ENCODE results near the gene NAV2. TPM values are rescaled to one million over a fixed set of nuclear protein-coding genes. Genes with fewer than 3 reads are reported as not detected.

The NAV2 gene
- total RNA-seq, 1 donor from 2014 or later: 9.6 TPM

DNA sequence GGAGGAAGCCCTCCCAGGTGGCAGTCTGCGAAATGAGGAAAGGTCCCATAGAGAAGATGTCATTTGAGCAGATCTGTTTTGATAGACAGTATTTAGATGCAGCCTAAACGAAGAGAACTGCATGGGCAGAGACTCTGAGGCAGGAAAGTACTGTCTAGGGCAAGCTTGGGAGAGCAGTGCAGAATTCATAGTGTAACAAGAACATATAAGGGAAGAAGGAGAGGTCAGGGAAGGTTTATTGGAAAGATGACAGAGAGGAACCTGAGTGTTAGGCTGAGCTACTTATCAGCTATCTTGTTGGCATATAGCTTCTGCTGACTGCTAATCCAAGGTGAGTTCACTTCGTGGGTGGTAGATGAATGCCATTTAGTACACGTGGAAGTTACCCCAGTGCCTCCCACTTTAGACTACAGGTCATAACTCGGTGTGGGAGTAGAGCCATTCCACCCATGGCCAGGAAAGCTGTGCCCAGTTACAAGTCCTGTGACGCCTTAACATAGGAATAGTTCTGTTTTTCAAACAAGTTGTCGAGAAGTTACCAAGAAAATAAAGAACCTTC lies 348.1 kb downstream of the NAV2 start:
- Histone ChIP-seq H3K4me3 (no peak overlapping the region), H3K27ac (no peak overlapping the region), H4K20me1 (ENCODE audit: low read depth) (no peaks in the 10 kb centered on the region), H2AFZ (replicated peaks) (no peak overlapping the region), H3K27me3 (no peaks in the 10 kb centered on the region), H3K79me2 (ENCODE audit: low read depth) (no peaks in the 10 kb centered on the region), H3K4me2 (no peak overlapping the region), H3K4me1 (no peaks in the 10 kb centered on the region), H3K9ac (no peak overlapping the region), H3K9me3 (ENCODE audit: low read depth) (no peaks in the 10 kb centered on the region), H3K36me3 (no peaks in the 10 kb centered on the region), H3F3A (ENCODE audit: low read depth) (no peaks in the 10 kb centered on the region)
- Mint-ChIP-seq H3K27me3 (ENCODE audit: insufficient read depth, low read depth) (no peaks in the 10 kb centered on the region), H3K4me1 (no peaks in the 10 kb centered on the region), H3K36me3 (peaks cover 25% of the 10 kb centered on the region), H3K27ac (no peak overlapping the region), H3K9me3 (no peaks in the 10 kb centered on the region), H3K4me3 (no peak overlapping the region)
- TF ChIP-seq EZH2 (IDR thresholded peaks at IDR 0.05) (no peak), EZH2phosphoT487 (IDR thresholded peaks at IDR 0.05) (no peak)
- TF ChIP-seq, protein P1, sequence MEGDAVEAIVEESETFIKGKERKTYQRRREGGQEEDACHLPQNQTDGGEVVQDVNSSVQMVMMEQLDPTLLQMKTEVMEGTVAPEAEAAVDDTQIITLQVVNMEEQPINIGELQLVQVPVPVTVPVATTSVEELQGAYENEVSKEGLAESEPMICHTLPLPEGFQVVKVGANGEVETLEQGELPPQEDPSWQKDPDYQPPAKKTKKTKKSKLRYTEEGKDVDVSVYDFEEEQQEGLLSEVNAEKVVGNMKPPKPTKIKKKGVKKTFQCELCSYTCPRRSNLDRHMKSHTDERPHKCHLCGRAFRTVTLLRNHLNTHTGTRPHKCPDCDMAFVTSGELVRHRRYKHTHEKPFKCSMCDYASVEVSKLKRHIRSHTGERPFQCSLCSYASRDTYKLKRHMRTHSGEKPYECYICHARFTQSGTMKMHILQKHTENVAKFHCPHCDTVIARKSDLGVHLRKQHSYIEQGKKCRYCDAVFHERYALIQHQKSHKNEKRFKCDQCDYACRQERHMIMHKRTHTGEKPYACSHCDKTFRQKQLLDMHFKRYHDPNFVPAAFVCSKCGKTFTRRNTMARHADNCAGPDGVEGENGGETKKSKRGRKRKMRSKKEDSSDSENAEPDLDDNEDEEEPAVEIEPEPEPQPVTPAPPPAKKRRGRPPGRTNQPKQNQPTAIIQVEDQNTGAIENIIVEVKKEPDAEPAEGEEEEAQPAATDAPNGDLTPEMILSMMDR (IDR thresholded peaks at IDR 0.05): no peak
- no peak for DNase-seq (ENCODE audit: low spot score)

DNA sequence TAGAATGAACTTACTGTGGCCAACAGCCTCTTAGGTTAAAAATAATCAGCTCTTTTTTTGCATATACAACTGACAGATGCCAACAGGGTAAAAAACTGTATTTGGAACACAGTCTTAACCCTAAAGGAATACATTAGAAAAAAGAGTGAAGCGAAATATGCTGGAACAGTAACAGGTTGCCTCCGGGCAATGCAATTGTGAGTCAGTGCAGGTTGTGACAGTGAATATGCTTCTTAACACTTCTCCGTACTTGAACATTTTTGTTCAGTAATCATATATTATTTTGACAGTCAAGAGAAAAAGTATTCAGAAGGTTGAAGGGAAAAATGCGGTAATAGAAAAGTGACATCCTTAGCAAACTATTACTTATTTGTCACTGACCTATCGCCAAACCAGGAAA lies 349.1 kb downstream of the NAV2 start:
- Histone ChIP-seq H3K9ac (no peak overlapping the region), H3F3A (ENCODE audit: low read depth) (no peaks in the 10 kb centered on the region), H3K4me2 (no peak overlapping the region), H4K20me1 (ENCODE audit: low read depth) (no peaks in the 10 kb centered on the region), H3K27ac (no peak overlapping the region), H3K27me3 (no peaks in the 10 kb centered on the region), H3K4me1 (no peaks in the 10 kb centered on the region), H3K79me2 (ENCODE audit: low read depth) (no peaks in the 10 kb centered on the region), H3K9me3 (ENCODE audit: low read depth) (no peaks in the 10 kb centered on the region), H3K36me3 (no peaks in the 10 kb centered on the region), H2AFZ (replicated peaks) (no peak overlapping the region), H3K4me3 (no peak overlapping the region)
- Mint-ChIP-seq H3K9me3 (no peaks in the 10 kb centered on the region), H3K27me3 (ENCODE audit: insufficient read depth, low read depth) (no peaks in the 10 kb centered on the region), H3K36me3 (peaks cover 17% of the 10 kb centered on the region), H3K4me3 (no peak overlapping the region), H3K27ac (no peak overlapping the region), H3K4me1 (no peaks in the 10 kb centered on the region)
- TF ChIP-seq, protein P1 (IDR thresholded peaks at IDR 0.05): no peak
- TF ChIP-seq EZH2phosphoT487 (IDR thresholded peaks at IDR 0.05) (no peak), EZH2 (IDR thresholded peaks at IDR 0.05) (no peak)
- DNase-seq (ENCODE audit: low spot score): no peak

DNA sequence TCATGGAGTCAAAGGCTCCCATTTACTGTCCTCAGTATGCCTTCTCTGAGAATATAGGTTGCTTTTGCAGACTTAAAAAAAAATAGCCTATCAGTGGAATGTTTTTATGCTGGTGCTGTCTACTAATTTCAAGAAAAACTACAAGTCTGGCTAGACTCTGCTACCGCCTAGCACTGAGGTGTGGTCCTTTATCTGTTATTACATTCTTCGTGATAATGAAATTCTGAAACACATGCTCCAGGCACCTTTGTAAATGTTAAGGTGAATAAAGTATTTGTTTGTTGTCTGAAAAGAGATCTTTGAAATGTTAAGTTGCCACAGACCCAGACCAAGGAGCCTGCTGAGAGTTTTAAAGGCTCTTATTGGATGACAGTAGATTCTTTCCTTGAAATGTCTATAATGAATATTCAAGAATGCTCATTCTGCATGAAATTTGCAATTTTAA lies 352.3 kb downstream of the NAV2 start:
- no peaks in the 10 kb centered on the region for H3K9me3 Mint-ChIP-seq
- Histone ChIP-seq H3K79me2 (ENCODE audit: low read depth) (no peaks in the 10 kb centered on the region), H3K4me1 (no peaks in the 10 kb centered on the region), H3F3A (ENCODE audit: low read depth) (no peaks in the 10 kb centered on the region), H4K20me1 (ENCODE audit: low read depth) (no peaks in the 10 kb centered on the region), H3K9me3 (ENCODE audit: low read depth) (no peaks in the 10 kb centered on the region), H3K27me3 (no peaks in the 10 kb centered on the region), H3K4me2 (no peak overlapping the region), H2AFZ (replicated peaks) (no peak overlapping the region), H3K27ac (no peak overlapping the region), H3K36me3 (no peaks in the 10 kb centered on the region), H3K4me3 (no peak overlapping the region), H3K9ac (no peak overlapping the region)
- no peaks in the 10 kb centered on the region for H3K27me3 Mint-ChIP-seq (ENCODE audit: insufficient read depth, low read depth)
- H3K4me1 Mint-ChIP-seq: no peaks in the 10 kb centered on the region
- no peak overlapping the region for H3K27ac Mint-ChIP-seq
- no peak for DNase-seq (ENCODE audit: low spot score)
- TF ChIP-seq EZH2phosphoT487 (IDR thresholded peaks at IDR 0.05): no peak
- no peak for TF ChIP-seq EZH2 (IDR thresholded peaks at IDR 0.05)
- TF ChIP-seq, protein P1 (IDR thresholded peaks at IDR 0.05): no peak
- no peak overlapping the region for H3K4me3 Mint-ChIP-seq
- peaks cover 29% of the 10 kb centered on the region for H3K36me3 Mint-ChIP-seq

All from neural progenitor cell (in vitro differentiated cells).